Glutamatergic neuron (in vitro differentiated cells): Measurements from ENCODE around the gene CDH3. TPM values are rescaled to one million over a fixed set of nuclear protein-coding genes. Genes with fewer than 3 reads are reported as not detected.

ENCODE experiments used
- DNase-seq: peaks from one replicate; pipeline ENCODE4 v3.0.0; 2022
- H3K27ac Mint-ChIP-seq: one replicate; pipeline ENCODE4 v1.8.0; 2020; ENCODE audit warnings: mild to moderate bottlenecking, mixed read lengths, inconsistent platforms; ENCODE audit not compliant: unreplicated experiment
- H3K27me3 Mint-ChIP-seq: one replicate; pipeline ENCODE4 v1.8.0; 2020; ENCODE audit warnings: mild to moderate bottlenecking, moderate library complexity, mixed read lengths, inconsistent platforms; ENCODE audit not compliant: unreplicated experiment
- H3K36me3 Mint-ChIP-seq: one replicate; pipeline ENCODE4 v1.8.0; 2020; ENCODE audit warnings: mild to moderate bottlenecking, mixed read lengths, inconsistent platforms; ENCODE audit not compliant: unreplicated experiment
- H3K4me1 Mint-ChIP-seq: one replicate; pipeline ENCODE4 v1.8.0; 2020; ENCODE audit warnings: mild to moderate bottlenecking, low read depth, mixed read lengths, inconsistent platforms; ENCODE audit not compliant: unreplicated experiment
- H3K4me3 Mint-ChIP-seq: one replicate; pipeline ENCODE4 v1.8.0; 2020; ENCODE audit warnings: mild to moderate bottlenecking, mixed read lengths, inconsistent platforms; ENCODE audit not compliant: unreplicated experiment
- H3K9me3 Mint-ChIP-seq: one replicate; pipeline ENCODE4 v1.8.0; 2020; ENCODE audit warnings: mild to moderate bottlenecking, moderate library complexity, mixed read lengths, inconsistent platforms; ENCODE audit not compliant: unreplicated experiment
- CTCF ChIP-seq: fragments of 200-600 bp; sonication (generic); IDR thresholded peaks from one replicate; pipeline ENCODE4 v1.5.0; 2021; ENCODE audit not compliant: partially characterized antibody, unreplicated experiment
- total RNA-seq: library from RNA; stranded (reverse); fragmentation: NEBNext Ultra II Directional; extraction: Animal tissue kit (Norgen Biotek cat#: 25700); gene quantifications from one replicate; pipeline ENCODE4 v1.2.1, GENCODE V29; 2021; ENCODE audit not compliant: unreplicated experiment

Gene CDH3
- total RNA-seq, 1 donor from 2014 or later = 1.3 TPM

GRCh38 chr16:68728523-68728922, 83.4 kb downstream of the CDH3 start:
- H3K4me3 Mint-ChIP-seq = no peak overlapping the region
- H3K27me3 Mint-ChIP-seq = peaks cover 2% of the 10 kb centered on the region
- no peak for DNase-seq
- no peaks in the 10 kb centered on the region for H3K4me1 Mint-ChIP-seq
- H3K27ac Mint-ChIP-seq = no peak overlapping the region
- no peak for TF ChIP-seq CTCF
- no peaks in the 10 kb centered on the region for H3K36me3 Mint-ChIP-seq
- no peaks in the 10 kb centered on the region for H3K9me3 Mint-ChIP-seq

GRCh38 chr16:68731637-68732036, 86.5 kb downstream of the CDH3 start:
- Mint-ChIP-seq H3K4me3 (no peak overlapping the region), H3K36me3 (no peaks in the 10 kb centered on the region), H3K9me3 (no peaks in the 10 kb centered on the region), H3K4me1 (no peaks in the 10 kb centered on the region), H3K27me3 (peaks cover 5% of the 10 kb centered on the region), H3K27ac (no peak overlapping the region)
- no peak for DNase-seq
- no peak for TF ChIP-seq CTCF

GRCh38 chr16:68732042-68732680, 87.1 kb downstream of the CDH3 start:
- Mint-ChIP-seq H3K4me3 (no peak overlapping the region), H3K4me1 (no peaks in the 10 kb centered on the region), H3K27me3 (peaks cover 5% of the 10 kb centered on the region), H3K9me3 (no peaks in the 10 kb centered on the region), H3K27ac (no peak overlapping the region), H3K36me3 (no peaks in the 10 kb centered on the region)
- DNase-seq = no peak
- no peak for TF ChIP-seq CTCF

- no peak overlapping the region for H3K4me3 Mint-ChIP-seq
- no peaks in the 10 kb centered on the region for H3K36me3 Mint-ChIP-seq
- H3K27me3 Mint-ChIP-seq = peaks cover 7% of the 10 kb centered on the region
- DNase-seq = no peak
- no peak overlapping the region for H3K27ac Mint-ChIP-seq
- peaks cover 2% of the 10 kb centered on the region for H3K4me1 Mint-ChIP-seq
- TF ChIP-seq CTCF = no peak
- no peaks in the 10 kb centered on the region for H3K9me3 Mint-ChIP-seq
Observed at GRCh38 chr16:68732741-68733399, 87.8 kb downstream of the CDH3 start.

GRCh38 chr16:68733570-68733969, 88.5 kb downstream of the CDH3 start:
- Mint-ChIP-seq H3K36me3 (no peaks in the 10 kb centered on the region), H3K9me3 (no peaks in the 10 kb centered on the region), H3K4me1 (peaks cover 2% of the 10 kb centered on the region), H3K27ac (no peak overlapping the region), H3K4me3 (no peak overlapping the region), H3K27me3 (peaks cover 7% of the 10 kb centered on the region)
- TF ChIP-seq CTCF = no peak
- DNase-seq = no peak
